NB4 (cell line): Measurements from ENCODE around the gene PPP1R14C.

Experiments used
- CTCF ChIP-seq: IDR thresholded peaks from one replicate; pipeline ENCODE4 v1.5.1; 2012; ENCODE audit warnings: low read depth, low read length
- MYC ChIP-seq: IDR thresholded peaks from 2 replicates; pipeline ENCODE4 v1.6.1; 2011; ENCODE audit warnings: low read depth, low read length
- POLR2A ChIP-seq: IDR thresholded peaks from 2 replicates; pipeline ENCODE4 v1.6.1; 2011; ENCODE audit warnings: mild to moderate bottlenecking; ENCODE audit not compliant: insufficient read length; ENCODE audit errors: extremely low read depth

GRCh38 chr6:150276937-150277742 lies 134.3 kb downstream of the PPP1R14C start:
- TF ChIP-seq CTCF (no peak), POLR2A (no peak), MYC (no peak)
